ENCODE data around the gene EFHD2.
"Not testable (repeated sequence)": the region's sequence is repeated elsewhere in the genome, so short reads cannot be mapped to it uniquely, and the experiment has no call there.

EFHD2 gene

DNA sequence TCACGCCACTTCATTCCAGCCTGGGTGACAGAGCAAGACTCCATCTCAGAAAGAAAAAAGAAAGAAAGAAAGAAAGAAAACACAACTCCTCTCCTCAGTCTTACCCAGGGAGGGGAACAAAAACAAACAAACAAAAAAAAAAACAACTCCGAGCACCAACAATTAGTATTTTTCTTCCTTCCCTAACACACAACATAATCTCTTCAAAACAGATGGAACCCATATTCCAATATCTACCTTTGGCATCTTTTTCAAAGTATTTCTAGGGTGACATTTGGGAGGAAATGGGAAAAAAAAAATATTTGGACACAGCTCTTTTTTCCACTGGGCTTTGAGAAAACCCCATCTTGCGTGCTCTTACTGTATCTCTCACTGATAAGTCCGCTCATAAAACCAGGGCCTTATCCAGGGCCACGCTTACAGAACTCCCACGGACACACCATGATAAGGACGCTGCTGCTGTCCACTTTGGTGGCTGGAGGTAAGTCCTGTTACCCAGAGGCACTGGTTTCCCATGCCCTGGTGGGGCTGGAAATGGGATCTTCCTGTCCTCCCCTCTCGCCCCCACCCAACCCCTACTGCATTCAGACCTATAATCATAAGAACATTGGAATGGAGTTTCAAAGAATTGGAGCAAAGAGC is 46.7 kb downstream of the EFHD2 start, which contains the start of gene CELA2A:
Gene CELA2A (plus strand): TSS at position 420 of the 642 bp plus-strand sequence. CDS start 22 bp downstream, at position 442.
- no peak for DNase-seq

DNA sequence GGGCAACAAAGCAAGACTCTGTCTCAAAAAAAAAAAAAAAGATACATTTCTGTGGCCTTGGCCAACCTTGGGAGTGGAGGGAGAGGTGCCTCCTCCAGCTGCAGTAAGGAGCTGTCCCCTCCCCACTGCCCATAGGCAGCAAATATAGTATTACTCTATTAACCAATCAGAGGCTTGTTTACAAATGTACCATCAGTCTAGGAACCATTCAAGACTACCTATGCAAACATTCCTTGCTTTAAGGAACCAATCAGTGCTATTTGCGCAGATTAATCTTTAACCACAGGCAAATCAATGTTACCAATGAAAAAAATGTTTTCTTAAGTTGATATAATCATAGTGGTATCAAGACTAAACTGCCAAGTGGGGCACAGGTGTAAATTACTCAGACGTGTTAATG is 47.9 kb downstream of the EFHD2 start:
- no peak for DNase-seq

DNA sequence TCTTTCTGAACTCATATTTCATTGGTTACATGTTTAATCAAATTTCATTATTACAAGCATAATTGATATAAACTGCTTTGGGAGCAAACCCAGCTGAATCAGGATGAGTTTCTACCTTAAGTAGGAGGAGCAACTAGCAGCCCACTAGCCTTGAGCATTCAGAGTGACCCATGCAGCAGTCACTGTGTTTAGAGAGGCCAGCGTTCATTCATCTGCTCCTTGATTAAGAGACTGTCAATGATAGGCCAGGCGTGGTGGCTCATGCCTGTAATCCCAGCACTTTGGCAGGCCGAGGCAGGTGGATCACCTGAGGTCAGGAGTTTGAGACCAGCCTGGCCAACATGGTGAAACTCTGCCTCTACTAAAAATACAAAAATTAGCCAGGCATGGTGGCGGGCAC is 48.7 kb downstream of the EFHD2 start:
- DNase-seq: not testable (repeated sequence)

DNA sequence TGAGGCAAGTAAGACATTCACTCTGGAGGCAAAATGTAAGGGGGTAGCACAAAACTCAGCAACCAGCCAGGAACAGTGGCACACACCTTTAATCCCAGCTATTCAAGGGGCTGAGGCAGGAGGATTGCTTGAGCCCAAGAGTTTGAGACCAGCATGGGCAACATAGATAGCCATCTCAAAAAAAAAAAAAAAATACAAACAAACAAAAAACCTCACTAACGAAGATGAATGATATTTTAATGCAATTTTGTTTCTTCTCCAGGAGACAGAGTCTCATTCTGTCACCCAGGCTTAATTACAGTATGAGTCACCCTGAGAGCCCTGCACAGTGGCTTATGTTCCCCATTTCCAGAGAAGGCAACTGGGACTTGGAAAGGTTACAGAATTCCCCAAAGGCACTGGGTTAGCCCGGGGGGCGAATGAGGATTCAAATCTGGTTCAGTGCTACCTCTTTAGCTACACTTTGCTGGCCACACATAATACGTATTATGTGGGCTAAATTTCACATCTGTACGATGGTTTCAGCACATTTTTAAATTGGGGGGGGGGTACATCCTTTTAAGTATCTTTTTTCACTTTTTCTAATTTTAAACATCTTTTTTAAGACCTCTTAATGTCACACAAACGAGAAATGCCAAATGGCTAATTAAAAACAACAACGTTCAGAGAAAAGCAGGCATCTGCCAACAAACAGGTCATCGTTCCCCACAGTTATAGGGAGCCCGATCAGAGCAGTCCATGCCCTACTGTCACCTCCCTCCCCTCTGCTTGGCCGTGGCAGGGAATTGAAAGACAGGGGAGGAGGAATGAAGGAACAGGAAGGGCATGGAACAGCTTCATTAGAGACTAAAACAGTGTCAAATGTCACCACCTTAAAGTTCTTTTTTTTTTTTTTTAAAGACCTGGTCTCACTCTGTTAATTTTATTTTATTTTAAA is 50.4 kb downstream of the EFHD2 start:
- DNase-seq: no peak

DNA sequence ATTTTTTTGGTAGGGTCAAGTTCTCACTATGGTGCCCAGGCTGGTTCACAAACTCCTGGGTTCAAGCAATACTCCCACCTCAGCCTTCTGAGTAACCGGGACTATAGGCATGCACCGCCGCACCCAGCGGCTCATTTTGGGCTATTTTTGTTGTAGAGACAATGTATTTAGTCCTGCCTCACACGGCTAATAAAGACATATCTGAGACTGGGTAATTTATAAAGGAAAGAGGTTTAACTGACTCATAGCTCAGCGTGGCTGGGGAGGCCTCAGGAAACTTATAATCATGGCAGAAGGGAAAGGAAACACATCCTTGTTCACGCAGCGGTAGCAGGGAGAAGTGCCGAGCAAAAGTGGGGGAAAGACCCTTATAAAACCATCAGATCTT is 51.0 kb downstream of the EFHD2 start:
- DNase-seq: no peak

DNA sequence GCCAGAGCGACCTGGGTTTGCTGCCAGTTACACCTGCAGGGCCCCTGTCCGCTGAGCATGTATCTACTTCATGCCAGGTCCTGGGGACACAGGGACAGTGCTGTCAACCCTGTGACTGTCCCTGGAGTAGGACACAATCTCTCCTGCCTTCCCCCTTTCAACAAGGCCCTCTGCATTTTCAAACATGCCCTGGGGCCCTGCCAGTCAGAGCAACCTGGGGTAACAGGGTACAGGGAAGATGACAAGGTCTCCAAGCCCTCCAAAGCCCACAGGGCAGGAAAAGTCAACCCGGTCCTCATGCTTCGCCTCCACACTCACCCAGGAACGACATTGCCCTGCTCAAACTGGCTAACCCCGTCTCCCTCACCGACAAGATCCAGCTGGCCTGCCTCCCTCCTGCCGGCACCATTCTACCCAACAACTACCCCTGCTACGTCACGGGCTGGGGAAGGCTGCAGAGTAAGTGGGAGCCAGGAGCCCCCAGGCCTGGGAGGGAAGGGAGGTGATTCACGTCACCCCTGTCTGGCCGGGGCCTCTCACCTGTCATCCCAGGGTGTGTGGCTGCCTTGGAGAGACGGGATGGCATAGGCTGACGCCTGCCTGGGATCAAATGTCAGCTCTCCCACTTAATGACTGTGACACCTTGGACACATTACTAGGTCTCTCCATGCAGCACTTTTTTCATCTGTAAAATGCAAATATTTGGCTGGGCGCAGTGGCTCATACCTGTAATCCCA is 53.5 kb downstream of the EFHD2 start:
- DNase-seq: not testable (repeated sequence)

DNA sequence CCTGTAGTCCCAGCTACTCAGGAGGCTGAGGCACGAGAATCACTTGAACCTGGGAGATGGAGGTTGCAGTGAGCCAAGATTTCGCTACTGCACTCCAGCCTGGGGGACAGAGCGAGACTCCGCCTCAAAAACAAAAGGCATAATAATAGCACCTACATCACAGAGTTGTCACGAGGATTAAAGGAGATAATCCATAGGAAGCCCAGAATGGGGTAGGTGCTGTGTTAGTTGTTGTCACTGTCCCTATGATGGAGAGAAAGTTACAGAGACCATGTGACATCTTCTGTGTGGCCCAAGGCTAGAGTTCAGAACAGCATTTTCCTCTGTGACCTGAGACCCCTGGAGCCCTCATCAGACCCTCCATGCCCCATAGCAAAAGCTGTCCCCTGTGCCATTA is 54.2 kb downstream of the EFHD2 start:
- not testable (repeated sequence) for DNase-seq

DNA sequence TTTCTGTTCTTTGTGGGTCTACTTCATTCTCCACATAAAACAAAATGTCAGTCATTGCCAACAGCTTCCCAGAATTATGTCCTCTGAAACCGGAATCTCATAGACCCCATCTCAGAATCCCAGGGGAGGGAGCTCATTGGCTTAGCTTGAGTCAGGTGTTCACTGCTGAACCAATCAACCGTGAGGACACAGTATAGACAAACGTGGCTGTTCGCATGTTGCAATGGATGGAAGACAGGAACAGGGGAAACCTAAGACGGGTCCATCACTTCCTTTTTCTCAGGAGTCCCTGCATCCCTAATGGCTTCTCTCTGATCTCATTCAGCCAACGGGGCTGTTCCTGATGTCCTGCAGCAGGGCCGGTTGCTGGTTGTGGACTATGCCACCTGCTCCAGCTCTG is 56.0 kb downstream of the EFHD2 start:
- no peak for DNase-seq

DNA sequence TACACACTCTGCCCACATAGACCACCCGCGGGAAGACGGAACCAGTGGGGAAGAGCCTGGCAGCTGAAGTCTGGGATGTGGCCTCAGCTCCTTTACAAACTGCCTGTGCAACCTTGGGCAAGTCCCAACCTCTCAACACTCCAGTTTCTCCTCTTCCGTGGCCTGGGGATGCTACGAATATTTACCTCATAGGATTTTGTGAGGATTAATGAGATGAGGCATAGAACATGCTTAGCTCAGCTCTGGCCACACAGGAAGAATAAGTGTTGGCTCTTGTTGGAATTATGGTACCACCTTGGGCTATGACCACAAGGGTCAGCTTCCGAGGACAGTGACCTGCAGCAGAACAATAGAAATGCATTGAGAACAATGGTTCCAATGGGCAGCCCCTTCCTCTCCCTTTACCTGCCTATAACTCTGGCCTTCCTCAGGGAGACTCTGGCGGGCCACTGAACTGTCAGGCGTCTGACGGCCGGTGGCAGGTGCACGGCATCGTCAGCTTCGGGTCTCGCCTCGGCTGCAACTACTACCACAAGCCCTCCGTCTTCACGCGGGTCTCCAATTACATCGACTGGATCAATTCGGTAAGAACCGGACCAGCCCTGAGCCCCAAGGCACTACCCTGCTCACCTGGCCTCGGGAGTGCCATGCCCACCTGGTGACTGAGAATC is 57.4 kb downstream of the EFHD2 start:
- not testable (repeated sequence) for DNase-seq

DNA sequence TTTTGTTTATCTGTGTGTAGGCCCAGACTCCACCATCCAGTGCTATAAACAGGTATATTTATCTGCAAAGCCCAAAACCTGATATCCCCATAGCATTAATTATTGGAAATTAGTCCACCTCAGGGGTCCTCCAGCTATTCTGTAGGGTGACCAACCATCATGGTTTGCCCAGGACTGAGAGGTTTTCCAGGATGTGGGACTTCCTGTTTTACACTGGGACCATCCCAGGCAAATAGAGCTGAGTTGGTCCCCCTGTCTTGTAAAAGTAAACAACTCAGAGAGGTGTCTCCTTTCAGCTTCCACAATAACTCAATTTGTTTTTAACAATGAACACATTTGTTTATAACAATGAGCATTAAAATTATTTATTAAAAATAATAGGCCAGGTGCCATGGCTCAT is 58.5 kb downstream of the EFHD2 start:
- DNase-seq: no peak

DNA sequence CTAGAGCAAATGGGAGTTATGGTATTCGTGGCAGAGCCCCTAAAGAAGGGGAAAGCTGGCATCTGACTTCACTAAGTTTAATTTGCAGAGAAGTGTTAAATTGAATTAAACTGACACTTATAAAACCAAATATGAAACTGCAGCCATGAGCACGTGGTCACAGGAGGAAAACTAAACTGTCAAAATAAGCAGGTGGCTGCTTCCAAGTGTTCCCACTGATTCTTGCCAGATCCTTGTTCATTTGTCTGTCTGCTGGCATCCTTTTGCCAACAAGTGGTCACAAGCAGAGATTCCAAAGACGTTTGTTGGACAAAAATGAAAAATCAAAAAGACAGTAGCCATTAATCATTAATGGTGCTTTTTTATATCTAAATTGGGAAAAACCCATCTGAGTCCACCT is 59.7 kb downstream of the EFHD2 start:
- DNase-seq: no peak

DNA sequence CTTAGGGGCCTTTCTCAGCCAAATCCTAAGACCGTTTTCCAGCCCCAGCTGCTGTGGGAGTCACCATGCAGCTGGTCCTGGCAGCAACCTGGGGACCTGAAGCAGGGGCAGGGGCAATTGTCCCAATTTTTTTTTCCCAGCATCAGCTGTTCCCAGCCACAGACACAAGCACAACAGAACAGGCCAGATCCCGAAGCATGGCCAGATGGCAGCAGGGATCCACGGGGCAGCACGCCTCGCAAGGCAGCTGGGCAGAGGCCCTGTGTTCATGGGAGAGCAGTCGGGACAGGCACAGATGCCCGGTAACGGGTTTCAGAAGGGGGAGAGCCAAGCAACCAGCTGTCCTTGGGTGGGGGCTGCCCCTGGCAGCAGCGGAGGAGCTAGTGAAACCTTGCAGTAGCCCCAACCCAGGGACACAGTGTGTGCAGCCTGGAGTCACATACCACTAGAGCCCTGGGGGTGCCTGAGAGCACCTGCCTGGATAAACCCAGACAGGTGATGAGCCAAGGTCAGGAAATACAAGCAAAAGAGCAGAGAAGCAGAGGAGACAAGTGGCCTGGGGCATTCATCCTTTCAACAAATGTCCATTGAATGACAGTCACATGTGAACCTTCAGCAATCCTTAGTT is 60.2 kb downstream of the EFHD2 start:
- not testable (repeated sequence) for DNase-seq

DNA sequence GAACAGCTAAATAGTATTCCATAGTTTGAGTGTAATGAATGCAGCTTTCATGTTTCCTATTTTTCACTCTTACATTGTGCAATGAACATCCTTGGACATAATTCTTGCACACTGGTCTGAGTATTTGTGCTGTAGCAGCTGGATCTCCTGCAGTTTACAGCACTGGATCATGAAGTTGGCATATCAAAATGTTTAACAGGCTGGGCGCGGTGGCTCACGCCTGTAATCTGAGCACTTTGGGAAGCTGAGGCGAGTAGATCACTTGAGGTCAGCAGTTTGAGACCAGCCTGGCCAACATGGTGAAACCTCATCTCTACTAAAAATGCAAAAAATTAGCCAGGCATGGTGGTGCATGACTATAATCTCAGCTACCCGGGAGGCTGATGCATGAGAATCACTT is 61.4 kb downstream of the EFHD2 start:
- not testable (repeated sequence) for DNase-seq

DNA sequence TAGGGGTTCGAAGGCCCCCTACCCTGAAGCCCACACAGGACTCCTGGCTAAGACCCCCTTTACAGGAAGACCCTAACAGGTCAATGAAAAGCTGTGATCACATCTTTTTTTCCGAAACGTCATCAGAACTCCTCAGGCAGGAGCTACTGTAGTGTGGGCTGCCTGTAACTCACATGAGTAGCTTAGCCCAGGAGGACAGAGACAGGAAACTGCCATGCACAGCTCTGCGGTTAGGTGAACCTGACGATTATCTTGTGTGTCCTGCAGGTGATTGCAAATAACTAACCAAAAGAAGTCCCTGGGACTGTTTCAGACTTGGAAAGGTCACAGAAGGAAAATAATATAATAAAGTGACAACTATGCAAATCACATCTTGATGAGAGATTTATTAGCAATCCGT is 62.0 kb downstream of the EFHD2 start:
- DNase-seq: not testable (repeated sequence)

DNA sequence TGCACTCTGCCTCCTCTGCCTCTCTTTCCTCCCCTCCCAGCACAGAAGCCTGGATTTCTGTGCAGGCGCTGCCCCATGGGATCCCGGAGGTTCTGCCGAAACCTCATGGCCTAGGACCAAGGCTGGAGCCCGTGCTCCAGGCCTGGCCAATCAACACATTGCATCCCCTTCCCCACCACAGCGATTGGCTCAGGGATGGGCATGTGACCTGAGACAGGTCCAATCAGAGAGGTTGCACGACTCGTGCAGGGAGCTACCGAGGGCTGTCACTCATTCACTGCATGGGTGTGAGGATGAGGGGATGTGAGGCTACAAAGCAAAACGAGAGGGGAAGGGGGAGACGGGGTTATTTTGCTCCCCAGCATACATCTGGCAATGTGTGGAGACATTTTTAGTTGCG is 62.9 kb downstream of the EFHD2 start:
- no peak for DNase-seq

DNA sequence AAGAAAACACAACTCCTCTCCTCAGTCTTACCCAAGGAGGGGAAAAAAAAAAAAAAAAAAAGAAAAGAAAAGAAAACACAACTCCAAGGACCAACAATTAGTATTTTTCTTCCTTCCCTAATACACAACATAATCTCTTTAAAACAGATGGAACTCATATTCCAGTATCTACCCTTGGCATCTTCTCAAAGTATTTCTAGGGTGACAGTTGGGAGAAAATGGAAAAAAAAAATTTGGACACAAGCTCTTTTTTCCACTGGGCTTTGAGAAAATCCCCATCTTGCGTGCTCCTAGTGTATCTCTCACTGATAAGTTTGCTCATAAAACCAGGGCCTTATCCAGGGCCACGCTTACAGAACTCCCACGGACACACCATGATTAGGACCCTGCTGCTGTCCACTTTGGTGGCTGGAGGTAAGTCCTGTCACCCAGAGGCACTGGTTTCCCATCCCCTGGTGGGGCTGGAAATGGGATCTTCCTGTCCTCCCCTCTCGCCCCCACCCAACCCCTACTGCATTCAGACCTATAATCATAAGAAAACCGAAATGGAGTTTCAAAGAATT is 66.1 kb downstream of the EFHD2 start, which contains the start of gene CELA2B:
Gene CELA2B (plus strand): TSS at position 353 of the 563 bp plus-strand sequence. CDS start 22 bp downstream, at position 375.
- no peak for DNase-seq

DNA sequence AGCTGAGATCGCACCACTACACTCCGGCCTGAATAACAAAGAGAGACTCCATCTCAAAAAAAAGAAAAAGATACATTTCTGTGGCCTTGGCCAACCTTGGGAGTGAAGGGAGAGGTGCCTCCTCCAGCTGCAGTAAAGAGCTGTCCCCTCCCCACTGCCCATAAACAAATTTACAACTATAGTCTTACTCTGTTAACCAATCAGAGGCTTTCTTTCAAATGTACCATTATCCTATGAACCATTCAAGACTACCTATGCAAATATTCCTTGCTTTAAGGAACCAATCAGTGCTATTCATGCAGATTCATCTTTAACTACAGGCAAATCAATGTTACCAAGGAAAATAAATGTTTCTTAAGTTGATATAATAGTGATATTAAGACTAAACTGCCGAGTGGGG is 67.2 kb downstream of the EFHD2 start:
- DNase-seq: no peak

DNA sequence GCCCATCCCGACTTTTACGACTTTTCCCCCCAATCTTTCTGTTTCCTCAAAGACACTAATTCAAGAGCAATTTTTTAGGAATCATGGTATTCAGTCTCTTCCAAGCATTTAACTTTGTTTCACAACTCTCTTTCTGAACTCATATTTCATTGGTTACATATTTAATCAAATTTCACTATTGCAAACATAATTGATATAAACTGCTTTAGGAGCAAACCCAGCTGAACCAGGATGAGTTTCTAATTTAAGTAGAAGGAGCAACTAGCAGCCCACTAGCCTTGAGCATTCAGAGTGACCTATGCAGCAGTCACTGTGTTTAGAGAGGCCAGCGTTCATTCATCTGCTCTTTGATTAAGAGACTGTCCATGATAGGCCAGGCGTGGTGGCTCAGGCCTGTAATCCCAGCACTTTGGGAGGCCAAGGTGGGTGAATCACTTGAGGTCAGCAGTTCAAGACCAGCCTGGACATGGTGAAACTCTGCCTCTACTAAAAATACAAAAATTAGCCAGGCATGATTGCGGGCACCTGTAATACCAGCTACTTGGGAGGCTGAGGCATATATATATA is 68.0 kb downstream of the EFHD2 start:
- no peak for DNase-seq

Data from stimulated activated naive CD4-positive, alpha-beta T cell treated with Interleukin-2 at 50 U/mL for 16 hours (primary cell).